Epithelial cell of esophagus (primary cell): ENCODE measurements around the gene SPTLC2.
A peak's percentile ranks its signal among the peaks of the same experiment; 100 is the strongest.

Experiments used
- DNase-seq: peaks from one replicate; pipeline ENCODE4 v3.0.0; 2010; ENCODE audit warnings: low read depth
- H3K4me3 ChIP-seq: 2 replicates; pipeline ENCODE4 v1.5.1; 2011; ENCODE audit warnings: mild to moderate bottlenecking, low read length, control low read depth
- CTCF ChIP-seq: IDR thresholded peaks from 2 replicates; pipeline ENCODE4 v1.5.1; 2011; ENCODE audit warnings: low read depth, mild to moderate bottlenecking, low read length, control low read depth, inconsistent platforms; ENCODE audit not compliant: insufficient read depth; ENCODE audit errors: missing control alignments

The SPTLC2 gene

GRCh38 chr14:77470224-77470870 lies 146.1 kb downstream of the SPTLC2 start:
- no peak overlapping the region for H3K4me3 ChIP-seq
- TF ChIP-seq CTCF, result no peak
- peak; percentile 15 for DNase-seq

GRCh38 chr14:77469539-77469938 lies 146.9 kb downstream of the SPTLC2 start:
- DNase-seq, result no peak
- H3K4me3 ChIP-seq, result no peak overlapping the region
- no peak for TF ChIP-seq CTCF

GRCh38 chr14:77469067-77469505 lies 147.4 kb downstream of the SPTLC2 start:
- TF ChIP-seq CTCF, result no peak
- no peak overlapping the region for H3K4me3 ChIP-seq
- no peak for DNase-seq

GRCh38 chr14:77467801-77468200 lies 148.6 kb downstream of the SPTLC2 start:
- H3K4me3 ChIP-seq, result no peak overlapping the region
- TF ChIP-seq CTCF, result no peak

GRCh38 chr14:77459072-77459723 lies 157.2 kb downstream of the SPTLC2 start:
- peak; percentile 80 for DNase-seq
- H3K4me3 ChIP-seq, result peak overlapping the region; percentile 98
- TF ChIP-seq CTCF, result peak; percentile 78

More at GRCh38 chr14:77467801-77468200, 148.6 kb downstream of the SPTLC2 start:
- no peak for DNase-seq

- H3K4me3 ChIP-seq, result peak overlapping the region; percentile 98
- peak; percentile 58 for DNase-seq
- TF ChIP-seq CTCF, result no peak
These were observed 158.0 kb downstream of the SPTLC2 start for GRCh38 chr14:77458249-77458950.
